Measurements from ENCODE around the gene CBX4. TPM values are rescaled to one million over a fixed set of nuclear protein-coding genes. Genes with fewer than 3 reads are reported as not detected.

Gene CBX4
- total RNA-seq, 1 experiment from 2014 or later = 53.5 TPM

- Histone ChIP-seq H3K27me3 (ENCODE audit: low read length) (no peaks in the 10 kb centered on the region), H3K9me2 (replicated peaks; ENCODE audit: low read length) (no peaks in the 10 kb centered on the region), H3K9ac (ENCODE audit: low read length) (no peak overlapping the region), H3K79me2 (ENCODE audit: low read length) (no peaks in the 10 kb centered on the region), H3K4me1 (ENCODE audit: insufficient read depth, low read length) (no peaks in the 10 kb centered on the region), H3K4me2 (ENCODE audit: low read length) (no peak overlapping the region), H3K4me3 (ENCODE audit: low read length) (no peak overlapping the region), H4K20me1 (ENCODE audit: low read length) (no peaks in the 10 kb centered on the region), H3K36me3 (ENCODE audit: low read depth, low read length) (no peaks in the 10 kb centered on the region), H3K27ac (ENCODE audit: low read length) (no peak overlapping the region), H3F3A (ENCODE audit: low read length, unreplicated experiment) (no peaks in the 10 kb centered on the region), H3K9me3 (ENCODE audit: low read length) (no peaks in the 10 kb centered on the region), H2AFZ (ENCODE audit: low read length) (no peak overlapping the region)
- no peak for DNase-seq
- ChIA-PET POLR2A (ENCODE audit: unreplicated experiment) (no interaction called here), CTCF (no interaction called here)
- no peak for TF ChIP-seq EZH2phosphoT487 (IDR thresholded peaks at IDR 0.05; ENCODE audit: borderline replicate concordance, low read length)
- no peak for TF ChIP-seq EZH2 (IDR thresholded peaks at IDR 0.05; ENCODE audit: low read length, unreplicated experiment)
- TF ChIP-seq CTCF (conservative IDR thresholded peaks at IDR 0.05; ENCODE audit: low read depth, low read length) = no peak
- intact Hi-C loops (cut with micrococcal nuclease) = no loop called here
- ATAC-seq = no peak
- no TSS peak for BruUV-seq (replicated peaks)
These were observed 16.6 kb downstream of the CBX4 start for GRCh38 chr17:79822583-79823124.

- ATAC-seq (no peak; the same call in 1 of the 2 replicates), DNase-seq (no peak)
- Histone ChIP-seq H3K9me2 (replicated peaks; ENCODE audit: low read length) (no peaks in the 10 kb centered on the region), H2AFZ (ENCODE audit: low read length) (no peak overlapping the region), H3K79me2 (ENCODE audit: low read length) (no peaks in the 10 kb centered on the region), H3K4me2 (ENCODE audit: low read length) (no peak overlapping the region), H3K9ac (ENCODE audit: low read length) (no peak overlapping the region), H3F3A (ENCODE audit: low read length, unreplicated experiment) (no peaks in the 10 kb centered on the region), H3K9me3 (ENCODE audit: low read length) (no peaks in the 10 kb centered on the region), H4K20me1 (ENCODE audit: low read length) (no peaks in the 10 kb centered on the region), H3K36me3 (ENCODE audit: low read depth, low read length) (no peaks in the 10 kb centered on the region), H3K4me3 (ENCODE audit: low read length) (no peak overlapping the region), H3K4me1 (ENCODE audit: insufficient read depth, low read length) (no peaks in the 10 kb centered on the region), H3K27me3 (ENCODE audit: low read length) (no peaks in the 10 kb centered on the region), H3K27ac (ENCODE audit: low read length) (no peak overlapping the region)
- BruUV-seq (replicated peaks) = no TSS peak
- CTCF ChIA-PET = no interaction called here
- TF ChIP-seq CTCF (conservative IDR thresholded peaks at IDR 0.05; ENCODE audit: low read depth, low read length) = no peak
- no peak for TF ChIP-seq EZH2 (IDR thresholded peaks at IDR 0.05; ENCODE audit: low read length, unreplicated experiment)
- no peak for TF ChIP-seq EZH2phosphoT487 (IDR thresholded peaks at IDR 0.05; ENCODE audit: borderline replicate concordance, low read length)
- POLR2A ChIA-PET (ENCODE audit: unreplicated experiment) = no interaction called here
- intact Hi-C loops (cut with micrococcal nuclease) = no loop called here
These were observed 17.7 kb downstream of the CBX4 start for GRCh38 chr17:79821331-79822095.

GRCh38 chr17:79820959-79821330 is 18.3 kb downstream of the CBX4 start:
- H3K79me2 ChIP-seq (ENCODE audit: low read length) = no peaks in the 10 kb centered on the region
- no peaks in the 10 kb centered on the region for H3K4me1 ChIP-seq (ENCODE audit: insufficient read depth, low read length)
- H3K9me3 ChIP-seq (ENCODE audit: low read length) = no peaks in the 10 kb centered on the region
- no TSS peak for BruUV-seq (replicated peaks)
- intact Hi-C loops (cut with micrococcal nuclease) = no loop called here
- H3K9me2 ChIP-seq (replicated peaks; ENCODE audit: low read length) = no peaks in the 10 kb centered on the region
- ChIA-PET POLR2A (ENCODE audit: unreplicated experiment) (no interaction called here), CTCF (no interaction called here)
- no peaks in the 10 kb centered on the region for H3K27me3 ChIP-seq (ENCODE audit: low read length)
- no peak overlapping the region for H2AFZ ChIP-seq (ENCODE audit: low read length)
- DNase-seq = no peak
- no peak overlapping the region for H3K4me2 ChIP-seq (ENCODE audit: low read length)
- no peaks in the 10 kb centered on the region for H3F3A ChIP-seq (ENCODE audit: low read length, unreplicated experiment)
- no peak overlapping the region for H3K27ac ChIP-seq (ENCODE audit: low read length)
- no peaks in the 10 kb centered on the region for H3K36me3 ChIP-seq (ENCODE audit: low read depth, low read length)
- H3K4me3 ChIP-seq (ENCODE audit: low read length) = no peak overlapping the region
- H4K20me1 ChIP-seq (ENCODE audit: low read length) = no peaks in the 10 kb centered on the region
- no peak for TF ChIP-seq CTCF (conservative IDR thresholded peaks at IDR 0.05; ENCODE audit: low read depth, low read length)
- no peak for TF ChIP-seq EZH2 (IDR thresholded peaks at IDR 0.05; ENCODE audit: low read length, unreplicated experiment)
- TF ChIP-seq EZH2phosphoT487 (IDR thresholded peaks at IDR 0.05; ENCODE audit: borderline replicate concordance, low read length) = no peak
- no peak for ATAC-seq
- no peak overlapping the region for H3K9ac ChIP-seq (ENCODE audit: low read length)

Measured in PC-3 (cell line).